GM19452 (cell line): ENCODE data around the gene UBN1.
"Not testable (repeated sequence)": the region's sequence is repeated elsewhere in the genome, so short reads cannot be mapped to it uniquely, and the experiment has no call there.

Source experiments
- ATAC-seq: cut with Tn5 transposase; IDR thresholded peaks from one replicate; pipeline ENCODE4 v1.9.1; 2021; ENCODE audit not compliant: unreplicated experiment

Gene UBN1

GRCh38 chr16:4882633-4883285 lies 35.5 kb downstream of the UBN1 start:
- no peak for ATAC-seq

GRCh38 chr16:4883501-4883900 lies 36.2 kb downstream of the UBN1 start:
- no peak for ATAC-seq

- no peak for ATAC-seq
These were observed 36.9 kb downstream of the UBN1 start for GRCh38 chr16:4884209-4884608.

- ATAC-seq: no peak
These were observed 37.9 kb downstream of the UBN1 start for GRCh38 chr16:4884972-4885874.

GRCh38 chr16:4886151-4886550 lies 38.9 kb downstream of the UBN1 start:
- no peak for ATAC-seq

- ATAC-seq: no peak
These were observed 41.3 kb downstream of the UBN1 start for GRCh38 chr16:4888428-4889135.

- ATAC-seq: no peak
These were observed 42.7 kb downstream of the UBN1 start for GRCh38 chr16:4890026-4890425.

GRCh38 chr16:4890686-4891085 lies 43.4 kb downstream of the UBN1 start:
- ATAC-seq: no peak

GRCh38 chr16:4891097-4891885 lies 44.0 kb downstream of the UBN1 start:
- ATAC-seq: no peak

- ATAC-seq: no peak
These were observed 44.6 kb downstream of the UBN1 start for GRCh38 chr16:4891886-4892216.

- ATAC-seq: no peak
These were observed 45.3 kb downstream of the UBN1 start for GRCh38 chr16:4892361-4893102.

- ATAC-seq: no peak
These were observed 46.0 kb downstream of the UBN1 start for GRCh38 chr16:4893103-4893862.

- ATAC-seq: no peak
These were observed 47.2 kb downstream of the UBN1 start for GRCh38 chr16:4894276-4895150.

- no peak for ATAC-seq
These were observed 48.1 kb downstream of the UBN1 start for GRCh38 chr16:4895366-4895765.

- ATAC-seq: not testable (repeated sequence)
These were observed 49.5 kb downstream of the UBN1 start for GRCh38 chr16:4896761-4897160.

GRCh38 chr16:4897328-4897727 lies 50.0 kb downstream of the UBN1 start:
- no peak for ATAC-seq

- no peak for ATAC-seq
These were observed 51.7 kb downstream of the UBN1 start for GRCh38 chr16:4898811-4899473.

GRCh38 chr16:4899474-4899846 lies 52.2 kb downstream of the UBN1 start:
- no peak for ATAC-seq
